PC-3 (cell line): ENCODE measurements around the gene NKPD1. TPM values are rescaled to one million over a fixed set of nuclear protein-coding genes. Genes with fewer than 3 reads are reported as not detected.

Source experiments
- ATAC-seq: fragments of 200-7000 bp; cut with Tn5 transposase; 2 replicates; pipeline ENCODE4 v1.9.1; 2020; ENCODE audit warnings: mild to moderate bottlenecking, moderate library complexity
- BruUV-seq: library from RNA; stranded (reverse); fragments of 400-500 nt; replicated peaks from 2 replicates; lab custom pipeline; 2021; lab: Mats Ljungman, UMichigan
- CTCF ChIA-PET: fragments of 300-600 bp; sonication (Branson Sonifier 250); formaldehyde crosslinking; loops from one replicate; lab custom pipeline; 2022; ENCODE audit warnings: antibody characterized with exemption; lab: Charles Lee
- POLR2A ChIA-PET: fragments of 300-600 bp; sonication (Branson Sonifier 250); formaldehyde crosslinking; loops from one replicate; lab custom pipeline; 2022; ENCODE audit warnings: antibody characterized with exemption; ENCODE audit not compliant: unreplicated experiment; lab: Charles Lee
- DNase-seq: peaks from one replicate; pipeline ENCODE4 v3.0.0-alpha.2; 2015
- H2AFZ ChIP-seq: fragments of 300-600 bp; sonication (generic); 2 replicates; pipeline ENCODE4 v1.6.0; 2016; ENCODE audit warnings: antibody characterized with exemption, low read length
- H3F3A ChIP-seq: fragments of 300-600 bp; sonication (generic); one replicate; pipeline ENCODE4 v1.6.0; 2017; ENCODE audit warnings: antibody characterized with exemption, low read length, control low read depth, mild to moderate bottlenecking; ENCODE audit not compliant: unreplicated experiment
- H3K27ac ChIP-seq: fragments of 300-600 bp; sonication (generic); 2 replicates; pipeline ENCODE4 v1.5.1; 2016; ENCODE audit warnings: mild to moderate bottlenecking, low read length
- H3K27me3 ChIP-seq: fragments of 300-600 bp; sonication (generic); 2 replicates; pipeline ENCODE4 v1.6.1; 2016; ENCODE audit warnings: low read length, mixed read lengths
- H3K36me3 ChIP-seq: fragments of 300-600 bp; sonication (generic); 2 replicates; pipeline ENCODE4 v1.6.1; 2016; ENCODE audit warnings: low read depth, mixed run types, low read length, mixed read lengths
- H3K4me1 ChIP-seq: fragments of 300-600 bp; sonication (generic); 2 replicates; pipeline ENCODE4 v1.5.1; 2016; ENCODE audit warnings: low read length; ENCODE audit not compliant: insufficient read depth
- H3K4me2 ChIP-seq: fragments of 300-600 bp; sonication (generic); 2 replicates; pipeline ENCODE4 v1.6.0; 2016; ENCODE audit warnings: low read length
- H3K4me3 ChIP-seq: fragments of 300-600 bp; sonication (generic); 2 replicates; pipeline ENCODE4 v1.5.1; 2016; ENCODE audit warnings: mild to moderate bottlenecking, low read length, mixed read lengths
- H3K79me2 ChIP-seq: fragments of 300-600 bp; sonication (generic); 2 replicates; pipeline ENCODE4 v1.6.1; 2017; ENCODE audit warnings: low read length, mixed read lengths
- H3K9ac ChIP-seq: fragments of 300-600 bp; sonication (generic); 2 replicates; pipeline ENCODE4 v1.6.0; 2016; ENCODE audit warnings: mild to moderate bottlenecking, low read length
- H3K9me2 ChIP-seq: fragments of 300-600 bp; sonication (generic); replicated peaks from 2 replicates; pipeline ENCODE4 v1.6.1; 2016; ENCODE audit warnings: mixed run types, low read length, mixed read lengths
- H3K9me3 ChIP-seq: fragments of 300-600 bp; sonication (generic); 2 replicates; pipeline ENCODE4 v1.6.1; 2016; ENCODE audit warnings: low read length, mixed read lengths
- H4K20me1 ChIP-seq: fragments of 300-600 bp; sonication (generic); 2 replicates; pipeline ENCODE4 v1.6.1; 2016; ENCODE audit warnings: low read length, mixed read lengths
- CTCF ChIP-seq: fragments of 300-600 bp; sonication (generic); conservative IDR thresholded peaks from 2 replicates; pipeline ENCODE4 v1.5.1; 2017; ENCODE audit warnings: antibody characterized with exemption, low read depth, mild to moderate bottlenecking, low read length
- EZH2 ChIP-seq: fragments of 300-600 bp; sonication (generic); IDR thresholded peaks from one replicate; pipeline ENCODE4 v1.6.1; 2017; ENCODE audit warnings: antibody characterized with exemption, mild to moderate bottlenecking, low read length; ENCODE audit not compliant: unreplicated experiment
- EZH2phosphoT487 ChIP-seq: fragments of 300-600 bp; sonication (generic); IDR thresholded peaks from 2 replicates; pipeline ENCODE4 v1.6.1; 2018; ENCODE audit warnings: mild to moderate bottlenecking, antibody characterized with exemption, low read length, borderline replicate concordance
- intact Hi-C: fragments of 100-400 bp; cut with micrococcal nuclease; formaldehyde crosslinking; loops from 2 replicates; pipeline ENCODE4 v1.9.0; 2023
- total RNA-seq: library from RNA; depleted of rRNA; stranded (reverse); fragments of >200 nt; gene quantifications from 2 replicates; pipeline ENCODE4 v1.2.3, GENCODE V29; 2014

Gene NKPD1
- total RNA-seq, 1 experiment from 2014 or later, result 1.1 TPM

GRCh38 chr19:45125360-45125759, 35.4 kb downstream of the NKPD1 start:
- Histone ChIP-seq H3K9me2 (no peaks in the 10 kb centered on the region), H3K4me3 (no peak overlapping the region), H2AFZ (no peak overlapping the region), H4K20me1 (no peaks in the 10 kb centered on the region; the same call in none of the 2 replicates), H3K9me3 (no peaks in the 10 kb centered on the region), H3K4me1 (peaks cover 16% of the 10 kb centered on the region), H3F3A (peaks cover 4% of the 10 kb centered on the region), H3K27ac (no peak overlapping the region), H3K9ac (no peak overlapping the region), H3K27me3 (no peaks in the 10 kb centered on the region), H3K79me2 (peaks cover 55% of the 10 kb centered on the region), H3K4me2 (no peak overlapping the region), H3K36me3 (no peaks in the 10 kb centered on the region)
- intact Hi-C loops, result loop anchor here (5.0 kb wide), 1 partner anchor 33 kb away; the partner anchor contains the start of gene PPP1R37
- POLR2A ChIA-PET, result no interaction called here
- TF ChIP-seq EZH2phosphoT487 (no peak), EZH2 (no peak), CTCF (no peak)
- ATAC-seq (no peak), DNase-seq (no peak)
- CTCF ChIA-PET, result no interaction called here
- no TSS peak for BruUV-seq

DNA sequence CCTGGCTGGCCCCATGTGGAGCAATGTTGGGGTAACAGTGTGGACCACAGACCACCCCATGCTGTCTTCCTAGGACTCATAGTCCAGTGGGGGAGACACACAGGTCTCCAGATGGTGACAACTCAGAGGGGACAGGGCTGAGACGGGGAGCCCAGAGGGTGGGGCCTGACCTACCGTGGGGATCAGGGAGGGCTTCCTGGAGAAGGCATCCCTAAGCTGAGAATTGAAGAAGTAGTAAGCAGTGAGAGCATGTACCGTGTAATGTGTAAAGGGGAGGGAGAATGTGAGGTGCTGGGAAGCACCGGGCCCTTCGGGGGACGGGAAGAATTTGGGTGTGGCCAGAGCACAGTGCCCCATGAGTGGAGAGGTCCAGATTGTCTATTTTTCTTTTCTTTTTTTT, 36.8 kb downstream of the NKPD1 start:
- ATAC-seq, result no peak
- BruUV-seq, result no TSS peak

More for the DNA sequence above, 36.8 kb downstream of the NKPD1 start:
- Histone ChIP-seq H3K9me2 (no peaks in the 10 kb centered on the region), H3K4me2 (peak overlapping the region; percentile 75), H2AFZ (no peak overlapping the region), H4K20me1 (no peaks in the 10 kb centered on the region; the same call in none of the 2 replicates), H3K36me3 (no peaks in the 10 kb centered on the region), H3F3A (peaks cover 4% of the 10 kb centered on the region), H3K27me3 (no peaks in the 10 kb centered on the region), H3K9me3 (no peaks in the 10 kb centered on the region), H3K9ac (peak overlapping the region; percentile 52), H3K4me1 (peaks cover 16% of the 10 kb centered on the region), H3K79me2 (peaks cover 63% of the 10 kb centered on the region), H3K27ac (peak overlapping the region; percentile 88), H3K4me3 (no peak overlapping the region; the same call in 1 of the 2 replicates)
- CTCF ChIA-PET, result no interaction called here
- no peak for DNase-seq
- POLR2A ChIA-PET, result no interaction called here
- intact Hi-C loops, result no loop called here
- TF ChIP-seq EZH2 (no peak), CTCF (no peak), EZH2phosphoT487 (no peak)
